ENCODE measurements around the gene KIF1B.

KIF1B gene

DNA sequence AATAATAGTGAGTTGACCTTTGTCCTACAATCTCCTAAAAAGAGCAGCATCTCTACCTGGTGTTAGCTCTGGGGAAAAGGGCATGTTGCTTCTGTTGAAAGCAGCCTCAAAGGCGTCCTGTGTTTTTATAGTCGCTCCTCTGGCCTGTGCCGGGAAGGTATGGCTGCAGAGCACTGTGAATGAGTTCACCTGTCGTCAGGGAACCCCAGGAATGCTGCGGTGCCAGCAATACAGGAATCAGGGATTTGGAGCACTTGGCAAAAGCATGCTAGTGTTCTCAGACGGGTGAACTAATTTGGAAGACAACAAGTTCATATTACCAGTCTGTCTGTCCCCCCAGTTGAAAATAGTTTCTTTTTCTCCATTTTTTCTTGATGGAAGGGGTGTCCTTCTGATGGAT, 128.2 kb downstream of the KIF1B start:
- TF ChIP-seq, protein P1, sequence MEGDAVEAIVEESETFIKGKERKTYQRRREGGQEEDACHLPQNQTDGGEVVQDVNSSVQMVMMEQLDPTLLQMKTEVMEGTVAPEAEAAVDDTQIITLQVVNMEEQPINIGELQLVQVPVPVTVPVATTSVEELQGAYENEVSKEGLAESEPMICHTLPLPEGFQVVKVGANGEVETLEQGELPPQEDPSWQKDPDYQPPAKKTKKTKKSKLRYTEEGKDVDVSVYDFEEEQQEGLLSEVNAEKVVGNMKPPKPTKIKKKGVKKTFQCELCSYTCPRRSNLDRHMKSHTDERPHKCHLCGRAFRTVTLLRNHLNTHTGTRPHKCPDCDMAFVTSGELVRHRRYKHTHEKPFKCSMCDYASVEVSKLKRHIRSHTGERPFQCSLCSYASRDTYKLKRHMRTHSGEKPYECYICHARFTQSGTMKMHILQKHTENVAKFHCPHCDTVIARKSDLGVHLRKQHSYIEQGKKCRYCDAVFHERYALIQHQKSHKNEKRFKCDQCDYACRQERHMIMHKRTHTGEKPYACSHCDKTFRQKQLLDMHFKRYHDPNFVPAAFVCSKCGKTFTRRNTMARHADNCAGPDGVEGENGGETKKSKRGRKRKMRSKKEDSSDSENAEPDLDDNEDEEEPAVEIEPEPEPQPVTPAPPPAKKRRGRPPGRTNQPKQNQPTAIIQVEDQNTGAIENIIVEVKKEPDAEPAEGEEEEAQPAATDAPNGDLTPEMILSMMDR (IDR thresholded peaks at IDR 0.05; ENCODE audit: control extremely low read depth, extremely low read depth, low read depth, missing control alignments), result no peak
- POLR2A ChIA-PET, result no interaction called here
- DNase-seq (ENCODE audit: extremely low spot score), result no peak
- CTCF ChIA-PET, result interaction anchor here (0.6 to 3.8 kb wide), 10 partner anchors 9 to 470 kb away, joined by 3 to 45 read pairs (median 4); partner anchors contain the start of gene KIF1B

- CTCF ChIA-PET, result interaction anchor here (1.0 to 3.8 kb wide), 4 partner anchors 9 to 129 kb away, joined by 4 to 45 read pairs (median 6); partner anchors contain the start of gene KIF1B
Measured at GRCh38 chr1:10339036-10339567, 128.7 kb downstream of the KIF1B start.

DNA sequence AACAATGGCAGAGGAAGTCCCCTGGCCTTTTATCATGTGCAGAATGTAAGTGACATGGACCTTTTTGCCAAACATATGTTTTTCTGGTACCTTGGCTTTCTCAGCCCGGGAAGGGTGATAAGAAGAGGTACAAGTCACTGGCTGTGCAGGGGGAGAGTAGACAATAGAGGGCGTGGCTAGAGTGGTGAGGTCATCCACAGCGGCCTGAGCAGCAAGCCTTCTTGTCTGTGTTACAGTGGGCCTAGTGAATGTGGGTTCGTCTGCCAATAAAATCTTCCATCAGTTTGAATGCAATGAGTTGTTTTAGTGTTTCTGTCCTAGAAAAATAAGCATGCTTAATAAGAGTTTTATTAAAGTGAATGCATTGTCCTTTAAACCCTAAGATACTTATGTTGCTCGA, 129.4 kb downstream of the KIF1B start:
- TF ChIP-seq, protein P1 (IDR thresholded peaks at IDR 0.05; ENCODE audit: control extremely low read depth, extremely low read depth, low read depth, missing control alignments), result no peak
- CTCF ChIA-PET, result interaction anchor here (1.0 to 3.8 kb wide), 4 partner anchors 9 to 130 kb away, joined by 4 to 45 read pairs (median 12); partner anchors contain the start of gene KIF1B
- no peak for DNase-seq (ENCODE audit: extremely low spot score)
- POLR2A ChIA-PET, result no interaction called here

More at GRCh38 chr1:10339036-10339567, 128.7 kb downstream of the KIF1B start:
- DNase-seq (ENCODE audit: extremely low spot score), result no peak
- POLR2A ChIA-PET, result no interaction called here
- TF ChIP-seq, protein P1 (IDR thresholded peaks at IDR 0.05; ENCODE audit: control extremely low read depth, extremely low read depth, low read depth, missing control alignments), result no peak

DNA sequence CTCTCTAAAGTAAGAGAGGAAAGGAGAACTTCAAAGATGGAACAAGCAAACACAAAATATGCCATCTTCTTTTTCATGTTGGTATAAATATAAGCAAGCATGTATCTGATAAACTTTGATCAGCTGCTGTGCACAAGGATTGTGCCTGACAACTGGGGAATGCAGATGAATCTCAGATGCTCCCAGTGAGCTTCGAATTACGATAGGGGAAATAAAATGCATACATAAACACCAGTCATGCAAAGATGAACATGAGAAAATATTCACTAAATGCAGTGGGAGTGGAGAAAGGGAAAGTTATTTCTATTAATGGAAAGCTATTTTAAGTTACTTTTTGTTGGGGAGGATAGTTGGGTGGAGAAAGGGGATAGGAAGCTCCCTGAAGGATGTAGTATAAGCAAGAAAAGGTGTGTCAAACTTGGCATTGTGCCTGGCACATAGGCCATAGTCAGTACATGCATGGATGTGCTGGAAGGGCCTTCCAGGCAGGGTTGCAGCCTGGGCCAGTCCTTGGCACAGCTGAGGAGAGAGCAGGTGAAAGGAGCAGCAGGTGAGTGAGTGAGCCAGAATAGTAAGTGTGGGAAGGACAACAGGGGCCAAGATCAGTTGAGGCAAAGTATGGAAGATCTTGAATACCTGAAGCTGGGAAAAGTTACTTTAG, 130.7 kb downstream of the KIF1B start:
- no peak for DNase-seq (ENCODE audit: extremely low spot score)
- TF ChIP-seq, protein P1 (IDR thresholded peaks at IDR 0.05; ENCODE audit: control extremely low read depth, extremely low read depth, low read depth, missing control alignments), result no peak
- ChIA-PET POLR2A (no interaction called here), CTCF (interaction anchor here (1.4 to 3.0 kb wide), 4 partner anchors 10 to 131 kb away, joined by 5 to 16 read pairs (median 6); partner anchors contain the start of gene KIF1B)

GRCh38 chr1:10347109-10347508, 136.7 kb downstream of the KIF1B start:
- no peak for DNase-seq (ENCODE audit: extremely low spot score)
- POLR2A ChIA-PET, result no interaction called here
- CTCF ChIA-PET, result no interaction called here
- TF ChIP-seq, protein P1 (IDR thresholded peaks at IDR 0.05; ENCODE audit: control extremely low read depth, extremely low read depth, low read depth, missing control alignments), result no peak

DNA sequence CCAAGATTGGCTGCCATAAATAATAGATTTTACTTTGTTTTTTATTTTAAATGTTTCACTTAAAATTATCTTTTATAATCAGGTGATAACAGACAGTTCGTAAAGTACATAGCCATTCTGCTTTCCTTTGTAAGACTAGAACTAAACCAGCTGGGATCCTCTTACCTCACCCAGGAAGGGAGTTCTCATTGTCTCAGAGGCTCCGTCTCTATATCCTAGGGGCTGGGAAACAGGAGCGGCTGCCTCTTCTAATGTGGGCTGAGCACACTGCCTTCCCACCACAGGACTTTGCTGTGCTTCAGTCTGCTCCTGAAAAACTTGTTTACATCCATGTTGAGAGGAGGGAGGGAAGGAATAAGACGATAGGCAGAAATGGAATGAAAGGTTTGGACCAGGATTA, 142.9 kb downstream of the KIF1B start:
- ChIA-PET POLR2A (no interaction called here), CTCF (interaction anchor here (1.2 to 2.0 kb wide), 2 partner anchors 12 to 24 kb away, joined by 3 to 5 read pairs; no protein-coding TSS in a partner anchor)
- DNase-seq (ENCODE audit: extremely low spot score), result no peak
- TF ChIP-seq, protein P1 (IDR thresholded peaks at IDR 0.05; ENCODE audit: control extremely low read depth, extremely low read depth, low read depth, missing control alignments), result no peak
